B cell (primary cell): ENCODE results near the gene NELFE. TPM values are rescaled to one million over a fixed set of nuclear protein-coding genes. Genes with fewer than 3 reads are reported as not detected.
"Not testable (repeated sequence)": the region's sequence is repeated elsewhere in the genome, so short reads cannot be mapped to it uniquely, and the experiment has no call there.

Experiments
- ATAC-seq: fragments of 200-7000 bp; cut with Tn5 transposase; one replicate; pipeline ENCODE4 v1.10.0; 2021; ENCODE audit warnings: low read depth, mild to moderate bottlenecking, moderate number of reproducible peaks, moderate library complexity
- CTCF ChIA-PET: fragments of 350-600 bp; sonication (Branson Sonifier 250); formaldehyde crosslinking; loops from one replicate; lab custom pipeline; 2021; ENCODE audit warnings: antibody characterized with exemption, inconsistent platforms; lab: Charles Lee
- POLR2A ChIA-PET: fragments of 350-600 bp; sonication (Branson Sonifier 250); formaldehyde crosslinking; loops from one replicate; lab custom pipeline; 2021; ENCODE audit warnings: antibody characterized with exemption; lab: Charles Lee
- DNase-seq: peaks from one replicate; pipeline ENCODE4 v3.0.0; 2013
- H2AFZ ChIP-seq: 2 replicates; pipeline ENCODE4 v1.6.1; 2012; ENCODE audit warnings: mild to moderate bottlenecking, low read depth, low read length; ENCODE audit not compliant: insufficient read depth, poor library complexity, severe bottlenecking
- H3K27ac ChIP-seq, 2 donors: 1 replicate in 1 of 2; 2 replicates in 1 of 2; pipeline ENCODE4 v1.5.1; 2012 to 2013; ENCODE audit warnings: low read length in 2 of 2, mild to moderate bottlenecking in 2 of 2, moderate library complexity in 1 of 2
- H3K27me3 ChIP-seq, 4 experiments: fragments of 200-600 bp in 1 of 4; sonication (generic) in 1 of 4; replicated peaks in 1 of 4; 1 replicate in 2 of 4; 2 replicates in 2 of 4; pipeline versions ENCODE4 v1.6.1 to v1.7.0; 2013 to 2016; ENCODE audit warnings: low read length in 3 of 4, mild to moderate bottlenecking in 2 of 4, mixed read lengths in 1 of 4, moderate library complexity in 1 of 4; ENCODE audit not compliant: insufficient read depth in 4 of 4, control insufficient read depth in 3 of 4; ENCODE audit errors: control extremely low read depth in 1 of 4
- H3K36me3 ChIP-seq, 2 experiments: replicated peaks in 1 of 2; 1 replicate in 1 of 2; 2 replicates in 1 of 2; pipeline versions ENCODE4 v1.6.1 to v1.7.1; 2013; ENCODE audit warnings: low read length in 1 of 2; ENCODE audit not compliant: insufficient read depth in 2 of 2, control insufficient read depth in 1 of 2; ENCODE audit errors: control extremely low read depth in 1 of 2, extremely low read depth in 1 of 2
- H3K4me1 ChIP-seq, 2 donors: fragments of 200-600 bp in 1 of 2; sonication (generic) in 1 of 2; 1 replicate in 1 of 2; 2 replicates in 1 of 2; pipeline versions ENCODE4 v1.5.1 to v1.6.1; 2013 to 2017; ENCODE audit warnings: low read length in 2 of 2; ENCODE audit not compliant: control insufficient read depth in 2 of 2, insufficient read depth in 2 of 2
- H3K4me2 ChIP-seq: replicated peaks from 2 replicates; pipeline ENCODE3; 2012; ENCODE audit warnings: mild to moderate bottlenecking, low read depth, low read length; ENCODE audit not compliant: poor library complexity, severe bottlenecking
- H3K4me3 ChIP-seq, 5 experiments: fragments of 200-600 bp in 1 of 5; sonication (generic) in 1 of 5; 1 replicate in 3 of 5; 2 replicates in 2 of 5; pipeline versions ENCODE4 v1.5.1 to v1.7.0; 2011 to 2016; ENCODE audit warnings: low read length in 4 of 5, mild to moderate bottlenecking in 4 of 5, low read depth in 2 of 5, control low read depth in 1 of 5, moderate library complexity in 1 of 5; ENCODE audit not compliant: insufficient read depth in 1 of 5; ENCODE audit errors: control extremely low read depth in 1 of 5, extremely low read depth in 1 of 5
- H3K79me2 ChIP-seq: fragments of 200-600 bp; sonication (generic); one replicate; pipeline ENCODE4 v1.6.0; 2016; ENCODE audit warnings: low read length; ENCODE audit not compliant: control insufficient read depth, insufficient read depth
- H3K9ac ChIP-seq: fragments of 200-600 bp; sonication (generic); 2 replicates; pipeline ENCODE4 v1.6.1; 2017; ENCODE audit warnings: mild to moderate bottlenecking, low read length, moderate library complexity
- H3K9me3 ChIP-seq, 3 donors: one replicate each; pipeline versions ENCODE4 v1.6.1 to v1.7.1; 2013; ENCODE audit warnings: low read length in 2 of 3; ENCODE audit not compliant: control insufficient read depth in 2 of 3, insufficient read depth in 1 of 3; ENCODE audit errors: control extremely low read depth in 1 of 3
- H4K20me1 ChIP-seq: 2 replicates; pipeline ENCODE4 v1.6.0; 2012; ENCODE audit warnings: mild to moderate bottlenecking, low read length; ENCODE audit not compliant: insufficient read depth, control insufficient read depth, poor library complexity, severe bottlenecking
- H3K27ac Mint-ChIP-seq: one replicate; pipeline ENCODE4 v1.8.0; 2021; ENCODE audit warnings: mixed read lengths
- H3K27me3 Mint-ChIP-seq: one replicate; pipeline ENCODE4 v1.8.0; 2021; ENCODE audit warnings: mixed read lengths
- H3K4me1 Mint-ChIP-seq: one replicate; pipeline ENCODE4 v1.8.0; 2021; ENCODE audit warnings: mixed read lengths
- H3K4me3 Mint-ChIP-seq: one replicate; pipeline ENCODE4 v1.8.0; 2021; ENCODE audit warnings: mixed read lengths
- H3K9me3 Mint-ChIP-seq: one replicate; pipeline ENCODE4 v1.8.0; 2022; ENCODE audit warnings: mixed read lengths; ENCODE audit not compliant: insufficient read depth
- WGBS: methylation state at CpG from one replicate; pipeline ENCODE4 v1.1.5; 2013; ENCODE audit warnings: missing lambda C conversion rate; ENCODE audit not compliant: insufficient coverage; 5-methylcytosine and 5-hydroxymethylcytosine counted together
- intact Hi-C: fragments of 100-400 bp; cut with micrococcal nuclease; formaldehyde crosslinking; loops from one replicate; pipeline ENCODE4 v1.10.0; 2022
- polyA plus RNA-seq: library from polyadenylated mRNA; depleted of rRNA; stranded (reverse); fragments of >200 nt; gene quantifications from 2 replicates; pipeline ENCODE4 v1.2.3, GENCODE V29; 2012
- total RNA-seq, 2 donors: library from RNA; stranded (reverse); fragments of 120-200 nt in 1 of 2; gene quantifications; 1 replicate in 1 of 2; 2 replicates in 1 of 2; pipeline versions ENCODE4 v1.2.3 to v1.2.4, GENCODE V29; 2013 to 2022

Gene NELFE
- total and polyA plus RNA-seq, 2 donors (not counting 1 experiment from before 2014, with no cell fraction given) = 39.0 to 53.7 TPM

GRCh38 chr6:32003301-32003700, 44.5 kb upstream of the NELFE start:
- H3K4me3 Mint-ChIP-seq, H4K20me1 ChIP-seq, H3K27ac ChIP-seq, H3K9me3 Mint-ChIP-seq, intact Hi-C loops, H3K27me3 ChIP-seq, H3K9ac ChIP-seq, H3K4me1 Mint-ChIP-seq, H3K36me3 ChIP-seq, H3K4me3 ChIP-seq, H3K9me3 ChIP-seq, POLR2A ChIA-PET, H3K4me2 ChIP-seq, H3K4me1 ChIP-seq, DNase-seq, H3K79me2 ChIP-seq, ATAC-seq, H2AFZ ChIP-seq, H3K27ac Mint-ChIP-seq, CTCF ChIA-PET, H3K27me3 Mint-ChIP-seq: not testable (repeated sequence)
- no CpG with 5 or more reads among the region's 7 CpGs for WGBS

- POLR2A ChIA-PET, H2AFZ ChIP-seq, H3K27ac ChIP-seq, H3K36me3 ChIP-seq, CTCF ChIA-PET, H3K4me3 Mint-ChIP-seq, H3K4me3 ChIP-seq, ATAC-seq, H3K9me3 Mint-ChIP-seq, H3K4me2 ChIP-seq, DNase-seq, H4K20me1 ChIP-seq, H3K27me3 ChIP-seq, H3K79me2 ChIP-seq, H3K4me1 Mint-ChIP-seq, H3K27ac Mint-ChIP-seq, H3K27me3 Mint-ChIP-seq, H3K9ac ChIP-seq, H3K9me3 ChIP-seq, intact Hi-C loops, H3K4me1 ChIP-seq: not testable (repeated sequence)
- no CpG with 5 or more reads among the region's 15 CpGs for WGBS
Measured at GRCh38 chr6:32002546-32003268, 43.9 kb upstream of the NELFE start.

GRCh38 chr6:31996385-31996784, 37.6 kb upstream of the NELFE start:
- DNase-seq, POLR2A ChIA-PET: not testable (repeated sequence)
- WGBS = 93% methylated on average over 4 of the region's 6 CpGs

GRCh38 chr6:31994421-31994820, 35.6 kb upstream of the NELFE start:
- H3K4me3 ChIP-seq, H3K4me3 Mint-ChIP-seq, CTCF ChIA-PET, H3K9ac ChIP-seq, H3K27me3 Mint-ChIP-seq, ATAC-seq, H3K79me2 ChIP-seq, H3K4me1 Mint-ChIP-seq, H3K9me3 Mint-ChIP-seq, H3K27ac Mint-ChIP-seq, H3K4me1 ChIP-seq, H3K27ac ChIP-seq, H2AFZ ChIP-seq, intact Hi-C loops, H4K20me1 ChIP-seq, DNase-seq, H3K9me3 ChIP-seq, H3K36me3 ChIP-seq, H3K27me3 ChIP-seq, H3K4me2 ChIP-seq, POLR2A ChIA-PET: not testable (repeated sequence)
- no CpG with 5 or more reads among the region's 14 CpGs for WGBS

More at GRCh38 chr6:31996385-31996784, 37.6 kb upstream of the NELFE start:
- H3K4me3 ChIP-seq, H3K9ac ChIP-seq, H4K20me1 ChIP-seq, H3K79me2 ChIP-seq, H3K9me3 Mint-ChIP-seq, H3K9me3 ChIP-seq, H3K4me1 ChIP-seq, H3K36me3 ChIP-seq, H3K4me3 Mint-ChIP-seq, H3K4me1 Mint-ChIP-seq, H3K27me3 Mint-ChIP-seq, CTCF ChIA-PET, ATAC-seq, intact Hi-C loops, H3K4me2 ChIP-seq, H3K27ac Mint-ChIP-seq, H3K27ac ChIP-seq, H2AFZ ChIP-seq, H3K27me3 ChIP-seq: not testable (repeated sequence)
